ENCODE results near the gene PHLDA3. TPM values are rescaled to one million over a fixed set of nuclear protein-coding genes. Genes with fewer than 3 reads are reported as not detected.

Gene PHLDA3
- total and polyA plus RNA-seq, 2 donors from 2014 or later, result 25.6 to 27.3 TPM

DNA sequence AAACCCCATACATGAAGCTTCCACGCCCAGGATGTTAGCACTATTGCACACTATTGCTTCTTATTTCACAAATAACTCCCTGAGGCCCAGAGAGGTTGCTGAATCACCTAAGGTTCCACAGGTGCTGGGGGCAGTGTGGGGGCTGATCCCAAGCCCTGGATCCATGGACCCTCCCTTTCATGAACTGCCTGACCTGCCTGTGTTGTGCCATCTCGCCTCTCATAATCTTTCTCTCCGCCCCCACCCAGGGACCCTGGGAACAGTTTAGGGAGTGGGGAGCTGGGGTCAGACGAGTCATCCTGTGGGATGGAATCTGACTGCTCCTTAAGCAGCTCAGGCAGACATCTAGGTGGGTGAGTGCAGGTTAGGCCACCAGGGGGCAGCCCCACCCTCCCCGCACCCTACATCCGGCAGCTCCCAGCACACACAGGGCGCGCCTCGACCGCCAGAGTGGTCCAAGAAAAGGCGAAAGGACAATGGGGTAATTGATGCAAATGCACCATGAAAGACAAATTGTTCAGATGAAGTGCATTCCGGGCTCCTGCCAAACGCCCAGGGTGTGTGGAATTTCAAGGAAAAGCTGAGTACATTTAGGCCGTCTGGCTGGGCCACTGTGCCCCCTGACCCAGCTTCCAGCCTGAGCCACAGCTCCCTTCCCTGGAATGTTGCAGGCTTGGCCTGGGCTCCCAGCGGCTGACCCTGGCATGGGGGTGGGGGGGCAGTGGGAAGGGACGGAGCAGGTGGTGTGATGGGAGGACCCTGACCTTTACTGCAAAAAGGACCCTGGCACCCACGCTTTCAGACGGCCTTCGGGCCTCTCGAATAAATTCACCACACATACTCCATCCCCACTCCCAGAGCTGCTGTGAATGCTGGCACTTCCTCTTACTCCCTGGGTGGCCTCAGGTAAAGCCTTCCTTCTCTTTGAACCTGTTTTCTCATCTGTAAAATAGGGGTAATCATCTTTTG lies 20.8 kb downstream of the PHLDA3 start:
- intact Hi-C loops (cut with DNase I), result loop anchor here (10.0 kb wide), 1 partner anchor 67 kb away; no protein-coding TSS in a partner anchor
- Histone ChIP-seq H3K36me3 (ENCODE audit: control insufficient read depth in 2 of 3, insufficient read depth in 3 of 3, low read length in 3 of 3) (no peaks in the 10 kb centered on the region), H3K27ac (ENCODE audit: low read depth in 2 of 2, low read length in 2 of 2) (no peak overlapping the region), H3K4me1 (ENCODE audit: control insufficient read depth in 2 of 3, insufficient read depth in 2 of 3, low read depth in 1 of 3, low read length in 3 of 3) (peaks cover 0 to 3% (median 2%) of the 10 kb centered on the region in 3 donors), H3K27me3 (ENCODE audit: control insufficient read depth, insufficient read depth, low read length) (no peaks in the 10 kb centered on the region), H3K9me3 (ENCODE audit: control insufficient read depth in 2 of 3, insufficient read depth in 1 of 3, low read length in 3 of 3) (no peaks in the 10 kb centered on the region), H3K9ac (ENCODE audit: low read length in 3 of 3) (no peak overlapping the region), H3K4me3 (ENCODE audit: low read length in 3 of 3) (no peak overlapping the region)
- FAIRE-seq (no peak), DNase-seq (peak; percentile 77 to 88 (median 81))
- TF ChIP-seq, protein P1, sequence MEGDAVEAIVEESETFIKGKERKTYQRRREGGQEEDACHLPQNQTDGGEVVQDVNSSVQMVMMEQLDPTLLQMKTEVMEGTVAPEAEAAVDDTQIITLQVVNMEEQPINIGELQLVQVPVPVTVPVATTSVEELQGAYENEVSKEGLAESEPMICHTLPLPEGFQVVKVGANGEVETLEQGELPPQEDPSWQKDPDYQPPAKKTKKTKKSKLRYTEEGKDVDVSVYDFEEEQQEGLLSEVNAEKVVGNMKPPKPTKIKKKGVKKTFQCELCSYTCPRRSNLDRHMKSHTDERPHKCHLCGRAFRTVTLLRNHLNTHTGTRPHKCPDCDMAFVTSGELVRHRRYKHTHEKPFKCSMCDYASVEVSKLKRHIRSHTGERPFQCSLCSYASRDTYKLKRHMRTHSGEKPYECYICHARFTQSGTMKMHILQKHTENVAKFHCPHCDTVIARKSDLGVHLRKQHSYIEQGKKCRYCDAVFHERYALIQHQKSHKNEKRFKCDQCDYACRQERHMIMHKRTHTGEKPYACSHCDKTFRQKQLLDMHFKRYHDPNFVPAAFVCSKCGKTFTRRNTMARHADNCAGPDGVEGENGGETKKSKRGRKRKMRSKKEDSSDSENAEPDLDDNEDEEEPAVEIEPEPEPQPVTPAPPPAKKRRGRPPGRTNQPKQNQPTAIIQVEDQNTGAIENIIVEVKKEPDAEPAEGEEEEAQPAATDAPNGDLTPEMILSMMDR (IDR thresholded peaks at IDR 0.05; ENCODE audit: borderline replicate concordance, extremely low read depth, insufficient read depth), result peak; percentile 70

DNA sequence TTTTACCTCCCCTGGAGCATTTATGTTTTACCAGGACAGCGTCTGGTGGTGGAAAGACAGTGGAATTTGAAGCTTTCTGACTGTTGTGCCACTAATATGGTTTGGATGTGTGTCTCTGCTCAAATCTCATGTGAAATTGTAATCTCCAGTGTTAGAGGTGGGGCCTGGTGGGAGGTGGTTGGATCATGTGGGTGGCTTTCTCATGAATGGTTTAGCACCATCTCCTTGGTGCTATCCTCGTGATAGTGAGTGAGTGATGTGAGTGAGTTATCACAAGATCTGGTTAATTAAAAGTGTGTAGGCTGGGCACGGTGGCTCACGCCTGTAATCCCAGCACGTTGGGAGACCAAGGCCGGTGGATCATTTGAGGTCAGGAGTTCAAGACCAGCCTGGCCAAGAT lies 23.7 kb downstream of the PHLDA3 start:
- Histone ChIP-seq H3K27ac (ENCODE audit: low read depth in 2 of 2, low read length in 2 of 2) (no peak overlapping the region), H3K27me3 (ENCODE audit: control insufficient read depth, insufficient read depth, low read length) (no peaks in the 10 kb centered on the region), H3K9me3 (ENCODE audit: control insufficient read depth in 2 of 3, insufficient read depth in 1 of 3, low read length in 3 of 3) (no peaks in the 10 kb centered on the region), H3K4me3 (ENCODE audit: low read length in 3 of 3) (no peak overlapping the region), H3K36me3 (ENCODE audit: control insufficient read depth in 2 of 3, insufficient read depth in 3 of 3, low read length in 3 of 3) (no peaks in the 10 kb centered on the region), H3K4me1 (ENCODE audit: control insufficient read depth in 2 of 3, insufficient read depth in 2 of 3, low read depth in 1 of 3, low read length in 3 of 3) (peaks cover 0 to 3% (median 2%) of the 10 kb centered on the region in 3 donors), H3K9ac (ENCODE audit: low read length in 3 of 3) (no peak overlapping the region)
- no peak for FAIRE-seq
- TF ChIP-seq, protein P1 (IDR thresholded peaks at IDR 0.05; ENCODE audit: borderline replicate concordance, extremely low read depth, insufficient read depth), result no peak
- no peak for DNase-seq
- intact Hi-C loops (cut with DNase I), result loop anchor here (10.0 kb wide), 1 partner anchor 69 kb away; no protein-coding TSS in a partner anchor

DNA sequence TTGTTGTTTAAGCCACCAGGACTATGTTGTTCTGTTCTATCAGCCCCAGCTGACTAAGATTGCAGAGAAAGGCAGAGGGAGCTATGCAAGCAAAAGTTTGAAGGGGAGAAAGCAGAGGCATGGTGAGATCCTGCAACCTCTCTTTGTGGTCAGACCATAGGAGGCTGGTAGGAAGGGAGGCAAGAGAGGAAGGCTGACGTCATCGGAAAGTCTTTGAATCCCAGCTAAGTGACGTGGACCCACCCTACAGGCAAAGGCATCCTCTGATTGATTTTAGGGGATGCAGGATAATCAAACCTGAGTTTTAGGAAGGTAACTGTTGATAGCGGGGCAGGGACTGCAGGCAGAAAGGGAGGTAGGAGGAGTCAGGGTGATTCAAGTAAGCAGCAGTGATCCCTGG lies 24.2 kb downstream of the PHLDA3 start:
- H3K9me3 ChIP-seq (ENCODE audit: control insufficient read depth in 2 of 3, insufficient read depth in 1 of 3, low read length in 3 of 3), result no peaks in the 10 kb centered on the region
- DNase-seq (no peak), FAIRE-seq (no peak)
- no peak overlapping the region for H3K27ac ChIP-seq (ENCODE audit: low read depth in 2 of 2, low read length in 2 of 2)
- intact Hi-C loops (cut with DNase I), result loop anchor here (10.0 kb wide), 1 partner anchor 70 kb away; no protein-coding TSS in a partner anchor
- TF ChIP-seq, protein P1 (IDR thresholded peaks at IDR 0.05; ENCODE audit: borderline replicate concordance, extremely low read depth, insufficient read depth), result no peak
- peaks cover 0 to 3% (median 2%) of the 10 kb centered on the region in 3 donors for H3K4me1 ChIP-seq (ENCODE audit: control insufficient read depth in 2 of 3, insufficient read depth in 2 of 3, low read depth in 1 of 3, low read length in 3 of 3)
- no peaks in the 10 kb centered on the region for H3K27me3 ChIP-seq (ENCODE audit: control insufficient read depth, insufficient read depth, low read length)
- no peak overlapping the region for H3K9ac ChIP-seq (ENCODE audit: low read length in 3 of 3)
- no peaks in the 10 kb centered on the region for H3K36me3 ChIP-seq (ENCODE audit: control insufficient read depth in 2 of 3, insufficient read depth in 3 of 3, low read length in 3 of 3)
- no peak overlapping the region for H3K4me3 ChIP-seq (ENCODE audit: low read length in 3 of 3)
